HG02840 (cell line): ENCODE data around the gene SPOCK3.
A peak's percentile ranks its signal among the peaks of the same experiment; 100 is the strongest.
"Not testable (repeated sequence)": the region's sequence is repeated elsewhere in the genome, so short reads cannot be mapped to it uniquely, and the experiment has no call there.

ENCODE experiments used
- ATAC-seq: cut with Tn5 transposase; IDR thresholded peaks from one replicate; pipeline ENCODE4 v1.9.1; 2021; ENCODE audit warnings: mild to moderate bottlenecking, moderate library complexity, moderate number of reproducible peaks; ENCODE audit not compliant: unreplicated experiment, low FRiP score

Gene SPOCK3

GRCh38 chr4:166839615-166840251, 394.6 kb downstream of the SPOCK3 start:
- peak; percentile 81 for ATAC-seq

DNA sequence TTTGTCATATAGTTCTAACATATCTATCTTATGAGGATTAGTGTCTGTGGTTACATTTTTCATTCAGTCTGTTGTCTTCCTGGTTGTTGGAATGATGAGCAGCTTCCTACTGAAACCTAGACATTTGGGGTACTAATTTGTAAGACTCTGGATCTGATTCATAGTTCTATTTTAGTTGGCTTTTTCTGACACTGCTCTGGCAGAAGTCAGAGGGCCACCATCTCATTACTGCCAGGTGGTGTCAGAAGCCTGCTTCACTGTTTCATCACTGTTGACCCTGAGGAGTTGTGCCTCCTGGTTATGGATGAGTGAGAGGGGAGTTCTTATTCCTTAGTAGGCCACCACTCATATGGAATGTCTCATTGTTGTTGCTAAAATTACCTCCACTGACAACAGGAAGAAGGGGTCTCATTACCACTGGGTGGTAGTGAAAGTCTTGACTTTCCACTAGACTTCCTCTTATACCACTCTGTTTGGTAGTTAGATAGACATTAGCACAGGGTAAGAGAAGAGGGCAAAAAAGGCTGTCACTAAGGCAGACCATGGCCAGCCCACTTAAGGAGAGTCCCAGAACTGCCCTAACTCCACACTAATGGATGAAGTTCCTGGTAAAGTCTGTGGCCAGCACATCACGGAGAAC, 395.2 kb downstream of the SPOCK3 start:
- ATAC-seq: peak; percentile 35

- no peak for ATAC-seq
Measured at GRCh38 chr4:166836865-166837264, 397.4 kb downstream of the SPOCK3 start.

- ATAC-seq: no peak
Measured at GRCh38 chr4:166827629-166828028, 406.7 kb downstream of the SPOCK3 start.

- ATAC-seq: no peak
Measured at GRCh38 chr4:166827167-166827566, 407.1 kb downstream of the SPOCK3 start.

DNA sequence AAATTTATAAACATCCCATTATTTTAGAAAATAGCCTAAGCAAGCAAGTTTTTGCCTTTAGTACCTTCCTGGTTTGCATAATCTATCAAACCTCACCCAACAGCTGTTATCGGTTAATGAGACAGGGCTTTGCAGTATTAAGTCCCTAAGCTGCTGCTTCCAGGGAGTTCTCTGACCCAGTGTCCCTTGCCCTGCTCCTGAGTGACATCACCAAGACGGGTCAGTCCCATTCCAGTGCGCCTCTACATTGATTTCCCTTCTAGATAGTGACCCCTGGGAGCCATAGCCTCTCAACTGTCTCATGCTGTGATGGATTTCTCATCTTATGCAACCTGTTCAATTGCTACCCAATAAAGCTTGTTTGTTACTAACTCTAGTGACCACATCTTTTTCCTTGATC, 410.4 kb downstream of the SPOCK3 start:
- no peak for ATAC-seq

DNA sequence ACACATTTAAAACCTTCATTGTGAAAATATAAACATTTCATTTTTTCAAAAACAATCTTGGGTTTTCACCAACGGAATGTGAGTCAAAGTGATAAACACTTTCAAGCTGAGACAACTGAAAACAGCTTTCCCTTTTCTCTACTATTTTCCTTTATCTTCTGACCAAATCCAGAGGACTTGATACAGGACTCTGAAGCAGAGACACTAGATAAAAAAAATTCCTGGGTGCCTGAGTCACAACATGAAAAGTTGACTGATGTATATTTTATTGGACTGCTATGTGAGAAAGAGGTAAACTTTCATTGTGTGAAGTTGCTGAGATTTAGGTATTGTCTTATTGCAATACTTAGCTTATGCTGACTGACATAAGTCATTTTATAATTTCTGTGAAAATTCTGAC, 411.2 kb downstream of the SPOCK3 start:
- ATAC-seq: no peak

GRCh38 chr4:166822386-166822785, 411.9 kb downstream of the SPOCK3 start:
- no peak for ATAC-seq

GRCh38 chr4:166816890-166817289, 417.4 kb downstream of the SPOCK3 start:
- ATAC-seq: no peak

DNA sequence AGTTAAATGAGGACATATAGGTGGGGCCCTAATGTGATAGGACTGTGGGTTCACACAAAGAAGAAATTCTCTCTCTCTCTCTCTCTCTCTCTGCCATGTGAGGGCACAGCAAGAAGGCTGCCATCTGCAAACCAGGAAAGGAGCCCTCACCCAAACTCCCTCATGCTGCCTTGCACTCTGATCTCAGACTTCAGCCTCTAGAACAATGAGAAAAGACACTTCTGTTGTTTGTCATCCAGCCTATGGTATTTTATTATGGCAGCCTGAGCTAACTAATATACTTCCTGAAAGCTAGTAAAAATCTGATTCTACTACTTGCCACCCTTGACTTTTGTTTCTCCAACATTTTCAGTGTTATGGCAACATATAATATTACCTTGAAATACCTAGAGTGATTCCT, 425.9 kb downstream of the SPOCK3 start:
- no peak for ATAC-seq

- ATAC-seq: no peak
Measured at GRCh38 chr4:166802346-166802745, 431.9 kb downstream of the SPOCK3 start.

GRCh38 chr4:166798126-166798525, 436.2 kb downstream of the SPOCK3 start:
- no peak for ATAC-seq

DNA sequence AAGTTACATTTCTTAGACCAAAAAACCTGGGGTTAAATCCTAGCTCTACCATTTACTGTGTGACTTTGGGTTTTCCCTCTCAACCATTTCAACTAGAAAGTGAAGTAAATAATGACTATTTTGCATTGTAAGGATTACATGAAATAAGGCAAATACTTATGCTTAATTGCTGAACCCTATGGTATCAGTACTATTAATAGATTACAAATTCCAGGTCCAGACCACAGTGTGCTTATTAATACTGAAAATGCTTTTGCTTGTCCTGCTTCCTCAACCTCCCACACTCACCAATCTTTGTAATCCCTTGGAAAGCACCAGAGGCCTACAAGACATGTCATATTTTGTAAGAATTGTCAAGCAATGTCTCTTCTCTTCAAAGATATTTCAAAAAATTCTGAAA, 456.5 kb downstream of the SPOCK3 start:
- ATAC-seq: no peak

GRCh38 chr4:166763018-166763417, 471.3 kb downstream of the SPOCK3 start:
- no peak for ATAC-seq

- no peak for ATAC-seq
Measured at GRCh38 chr4:166741742-166742141, 492.6 kb downstream of the SPOCK3 start.

GRCh38 chr4:166739215-166739614, 495.1 kb downstream of the SPOCK3 start:
- ATAC-seq: not testable (repeated sequence)

DNA sequence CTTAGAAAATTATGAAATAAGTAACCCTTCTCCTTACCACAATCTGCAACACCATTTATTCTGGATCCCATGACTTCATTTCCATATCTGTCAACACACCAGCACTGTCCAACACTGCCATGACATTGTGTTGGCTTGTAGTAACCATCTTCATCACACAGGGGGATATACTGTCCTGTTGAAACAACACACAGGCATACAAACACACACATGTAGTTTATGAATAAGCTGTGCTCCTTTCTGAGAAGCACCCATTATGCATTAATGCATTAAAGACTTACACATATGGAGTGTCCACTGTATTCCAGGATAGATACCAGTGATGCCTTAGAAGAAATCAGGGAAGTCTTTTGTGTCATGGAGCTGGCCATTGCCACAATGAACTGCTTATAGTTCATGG, 496.9 kb downstream of the SPOCK3 start:
- no peak for ATAC-seq

DNA sequence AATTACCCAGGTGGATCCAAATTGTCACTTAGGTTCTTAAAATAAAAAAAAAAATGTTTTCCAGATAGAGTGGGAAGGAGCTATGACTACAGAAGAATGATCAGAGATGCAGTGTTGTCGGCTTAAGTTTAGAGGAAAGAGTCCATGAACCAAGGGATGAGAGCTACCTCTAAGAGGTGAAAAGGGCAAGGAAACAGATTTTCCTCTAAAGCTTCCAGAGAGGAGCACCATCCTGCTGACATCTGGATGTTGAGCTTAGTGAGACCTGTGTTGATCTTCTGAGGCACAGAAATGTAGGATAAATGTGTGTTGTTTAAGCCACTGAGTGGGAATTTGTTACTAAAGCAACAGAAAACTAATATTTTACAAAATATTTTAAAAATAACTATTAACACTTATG, 498.7 kb downstream of the SPOCK3 start:
- no peak for ATAC-seq

DNA sequence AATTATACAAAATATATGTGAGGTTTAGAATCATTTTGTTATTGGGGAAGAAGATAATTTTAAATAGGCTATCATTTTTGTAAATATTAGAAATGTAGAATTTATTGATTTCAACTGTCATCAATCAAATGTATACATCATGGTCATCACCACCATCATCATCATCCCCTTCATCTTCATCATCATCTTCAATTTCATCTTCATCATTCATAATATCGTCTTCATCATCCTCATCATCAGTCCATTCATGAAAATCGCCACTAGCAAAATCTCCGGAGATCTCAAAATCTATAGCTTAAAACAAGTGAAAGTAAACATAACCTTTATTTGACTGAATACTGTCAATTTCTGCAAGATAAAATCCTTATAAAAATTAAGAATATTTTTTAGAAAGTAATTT, 499.5 kb downstream of the SPOCK3 start:
- ATAC-seq: no peak

- ATAC-seq: no peak
Measured at GRCh38 chr4:166733686-166734085, 500.6 kb downstream of the SPOCK3 start.

DNA sequence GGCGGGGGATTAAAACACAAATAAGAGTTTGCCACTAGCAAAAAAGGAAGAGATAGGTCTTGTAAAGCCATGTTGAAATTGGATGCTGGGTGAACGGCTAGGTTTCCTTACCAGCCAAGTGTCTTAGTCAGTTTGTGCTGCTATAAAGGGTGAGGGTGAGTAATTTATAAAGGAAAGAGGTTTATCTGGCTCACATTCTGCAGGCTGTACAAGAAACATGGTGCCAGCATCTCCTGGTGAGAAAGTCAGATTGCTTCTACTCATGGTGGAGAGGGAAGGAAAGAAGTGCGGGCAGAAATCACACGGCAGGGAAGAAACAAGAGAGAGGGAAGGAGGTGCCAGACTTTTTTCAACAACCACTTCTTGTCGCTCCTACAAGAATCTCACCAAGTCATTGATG, 507.5 kb downstream of the SPOCK3 start:
- ATAC-seq: no peak

DNA sequence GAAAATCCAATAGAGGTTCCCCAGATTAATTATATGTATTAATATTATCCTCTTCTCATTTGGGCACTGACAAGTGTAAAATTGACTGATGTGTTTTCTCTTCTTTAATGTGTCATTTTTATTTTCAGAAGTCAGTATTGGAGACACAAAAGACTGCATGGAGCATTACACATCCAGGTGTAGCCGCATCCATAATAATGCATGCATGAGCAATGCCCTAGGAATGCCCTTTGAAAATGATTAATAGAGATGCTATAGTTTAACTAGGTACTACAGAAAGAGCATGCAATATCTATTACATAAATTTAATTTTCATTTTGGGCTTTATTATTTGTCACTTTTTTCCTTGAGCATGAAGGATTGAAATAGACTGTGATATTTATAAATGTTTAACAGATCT, 509.9 kb downstream of the SPOCK3 start:
- no peak for ATAC-seq
